ENCODE results near the gene PLCD3.

The PLCD3 gene

DNA sequence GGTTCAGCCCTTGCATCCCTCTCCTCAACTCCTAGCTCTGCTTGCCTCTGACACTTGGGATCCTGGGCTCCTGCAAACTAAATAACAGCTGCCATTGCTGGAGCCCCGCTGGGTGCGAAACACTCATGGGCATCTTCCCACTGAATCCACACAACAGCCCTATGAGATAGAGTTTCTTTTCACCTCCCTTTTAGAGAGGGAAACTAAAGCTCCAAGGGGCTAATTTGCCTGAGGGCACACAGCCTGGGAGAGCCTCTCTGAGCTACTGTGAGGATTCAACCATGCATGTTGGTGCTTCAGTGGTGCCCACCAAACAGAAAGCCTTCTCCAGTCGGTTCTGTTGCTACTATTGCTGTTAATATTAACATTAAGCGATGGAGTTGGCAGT is 7.2 kb upstream of the PLCD3 start:
- TF ChIP-seq, protein P1, sequence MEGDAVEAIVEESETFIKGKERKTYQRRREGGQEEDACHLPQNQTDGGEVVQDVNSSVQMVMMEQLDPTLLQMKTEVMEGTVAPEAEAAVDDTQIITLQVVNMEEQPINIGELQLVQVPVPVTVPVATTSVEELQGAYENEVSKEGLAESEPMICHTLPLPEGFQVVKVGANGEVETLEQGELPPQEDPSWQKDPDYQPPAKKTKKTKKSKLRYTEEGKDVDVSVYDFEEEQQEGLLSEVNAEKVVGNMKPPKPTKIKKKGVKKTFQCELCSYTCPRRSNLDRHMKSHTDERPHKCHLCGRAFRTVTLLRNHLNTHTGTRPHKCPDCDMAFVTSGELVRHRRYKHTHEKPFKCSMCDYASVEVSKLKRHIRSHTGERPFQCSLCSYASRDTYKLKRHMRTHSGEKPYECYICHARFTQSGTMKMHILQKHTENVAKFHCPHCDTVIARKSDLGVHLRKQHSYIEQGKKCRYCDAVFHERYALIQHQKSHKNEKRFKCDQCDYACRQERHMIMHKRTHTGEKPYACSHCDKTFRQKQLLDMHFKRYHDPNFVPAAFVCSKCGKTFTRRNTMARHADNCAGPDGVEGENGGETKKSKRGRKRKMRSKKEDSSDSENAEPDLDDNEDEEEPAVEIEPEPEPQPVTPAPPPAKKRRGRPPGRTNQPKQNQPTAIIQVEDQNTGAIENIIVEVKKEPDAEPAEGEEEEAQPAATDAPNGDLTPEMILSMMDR (IDR thresholded peaks at IDR 0.05; ENCODE audit: borderline replicate concordance, control extremely low read depth, extremely low read depth, insufficient read depth, missing control alignments) = no peak
- in situ Hi-C loops (cut with MboI; ENCODE audit: low sequenced_read_pairs, unreplicated experiment) = loop anchor here (10.0 kb wide), 1 partner anchor 55 kb away; no protein-coding TSS in a partner anchor
- DNase-seq (ENCODE audit: low spot score) = no peak

DNA sequence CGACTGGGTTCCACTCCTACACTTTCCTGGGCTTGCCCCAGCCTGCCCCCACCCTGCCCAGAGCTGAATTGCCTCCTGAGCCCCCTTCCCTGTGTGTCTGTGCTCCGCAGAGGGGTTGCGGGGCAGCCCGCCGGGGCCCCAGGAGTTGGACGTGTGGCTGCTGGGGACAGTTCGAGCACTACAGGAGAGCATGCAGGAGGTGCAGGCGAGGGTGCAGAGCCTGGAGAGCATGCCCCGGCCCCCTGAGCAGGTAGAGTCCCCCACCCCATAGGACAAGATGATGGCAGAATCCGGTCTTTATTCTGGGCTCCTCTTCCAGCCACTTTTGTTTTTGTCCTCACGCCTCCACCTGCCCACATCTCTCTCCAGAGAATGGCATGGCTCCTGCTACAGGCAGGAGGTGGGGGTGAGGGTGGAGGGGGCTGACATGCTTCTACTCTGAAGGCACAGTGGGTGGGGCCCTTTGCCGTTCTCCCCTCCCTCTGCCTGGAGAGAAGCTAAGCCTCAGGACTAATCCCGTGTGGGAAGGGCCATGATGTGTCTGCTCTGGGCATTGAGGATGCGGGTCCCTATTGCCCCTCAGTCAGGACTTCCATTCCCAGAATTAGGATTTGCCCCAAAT is 6.7 kb upstream of the PLCD3 start:
- in situ Hi-C loops (cut with MboI; ENCODE audit: low sequenced_read_pairs, unreplicated experiment) = loop anchor here (10.0 kb wide), 1 partner anchor 56 kb away; no protein-coding TSS in a partner anchor
- TF ChIP-seq, protein P1 (IDR thresholded peaks at IDR 0.05; ENCODE audit: borderline replicate concordance, control extremely low read depth, extremely low read depth, insufficient read depth, missing control alignments) = no peak
- no peak for DNase-seq (ENCODE audit: low spot score)

DNA sequence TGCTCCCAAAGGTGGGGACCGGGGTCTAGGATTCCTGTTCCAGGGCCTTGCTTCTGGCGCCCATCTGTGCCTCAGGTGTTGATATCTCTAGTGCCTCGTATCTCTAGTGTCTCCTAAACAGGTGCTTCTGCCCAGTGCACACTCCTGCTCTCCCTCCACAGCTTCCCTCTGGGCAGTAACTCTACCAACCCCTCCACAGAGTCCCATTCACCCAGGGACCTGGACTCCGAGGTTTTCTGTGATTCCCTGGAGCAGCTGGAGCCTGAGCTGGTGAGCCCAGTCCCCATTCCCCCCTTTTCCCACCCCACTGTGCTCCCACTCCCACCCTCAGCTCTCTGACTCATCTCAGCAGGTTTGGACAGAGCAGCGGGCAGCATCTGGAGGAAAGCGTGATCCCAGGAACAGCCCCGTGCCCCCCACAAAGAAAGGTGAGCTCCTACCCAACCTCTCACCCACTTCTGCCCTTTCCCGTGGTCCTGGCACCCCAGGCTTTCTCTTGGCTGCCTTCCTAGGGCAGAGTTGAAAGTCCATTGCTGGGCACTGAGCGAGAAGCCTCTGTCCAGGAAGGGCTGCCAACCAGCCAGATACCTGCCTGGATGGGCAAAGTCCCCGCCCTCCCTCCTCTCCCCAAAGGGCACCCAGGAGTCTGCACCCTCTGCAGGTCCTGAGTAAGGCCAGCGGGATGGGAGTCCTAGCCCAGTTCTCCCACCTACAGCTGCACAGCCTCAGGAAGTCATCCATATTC is 5.4 kb upstream of the PLCD3 start:
- TF ChIP-seq, protein P1 (IDR thresholded peaks at IDR 0.05; ENCODE audit: borderline replicate concordance, control extremely low read depth, extremely low read depth, insufficient read depth, missing control alignments) = no peak
- in situ Hi-C loops (cut with MboI; ENCODE audit: low sequenced_read_pairs, unreplicated experiment) = loop anchor here (10.0 kb wide), 1 partner anchor 57 kb away; no protein-coding TSS in a partner anchor
- DNase-seq (ENCODE audit: low spot score) = no peak

DNA sequence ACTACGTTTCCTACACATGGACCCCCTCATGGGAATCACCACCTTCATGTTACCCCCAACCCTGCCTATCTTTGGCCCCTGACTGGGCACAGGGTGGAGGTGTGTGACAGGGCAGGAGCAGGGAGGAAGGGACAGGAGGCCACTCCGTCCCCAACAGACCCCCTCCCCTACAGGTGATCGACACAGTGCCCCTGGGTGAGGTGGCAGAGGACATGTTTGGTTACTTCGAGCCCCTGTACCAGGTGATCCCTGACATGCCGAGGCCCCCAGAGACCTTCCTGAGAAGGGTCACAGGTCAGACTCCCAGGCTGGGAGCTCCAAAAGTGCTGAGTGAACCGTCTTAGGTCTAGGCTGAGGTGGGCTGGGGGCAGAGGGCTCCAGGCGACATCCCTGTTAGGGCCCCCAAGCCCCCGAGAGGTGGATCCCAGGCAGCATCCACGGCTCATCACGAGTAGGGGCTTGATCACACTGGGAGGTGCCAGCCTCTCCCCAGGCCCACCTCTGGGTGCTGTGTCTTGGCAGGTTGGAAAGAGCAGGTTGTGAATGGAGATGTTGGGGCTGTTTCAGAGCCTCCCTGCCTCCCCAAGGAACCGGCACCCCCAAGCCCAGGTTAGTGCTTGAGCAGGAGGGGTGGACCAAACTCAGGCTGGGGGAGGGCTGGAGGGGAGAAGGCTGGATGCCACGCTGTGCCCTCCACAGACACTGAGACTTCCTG is 4.7 kb upstream of the PLCD3 start:
- in situ Hi-C loops (cut with MboI; ENCODE audit: low sequenced_read_pairs, unreplicated experiment) = loop anchor here (10.0 kb wide), 1 partner anchor 58 kb away; no protein-coding TSS in a partner anchor
- DNase-seq (ENCODE audit: low spot score) = no peak
- TF ChIP-seq, protein P1 (IDR thresholded peaks at IDR 0.05; ENCODE audit: borderline replicate concordance, control extremely low read depth, extremely low read depth, insufficient read depth, missing control alignments) = no peak

DNA sequence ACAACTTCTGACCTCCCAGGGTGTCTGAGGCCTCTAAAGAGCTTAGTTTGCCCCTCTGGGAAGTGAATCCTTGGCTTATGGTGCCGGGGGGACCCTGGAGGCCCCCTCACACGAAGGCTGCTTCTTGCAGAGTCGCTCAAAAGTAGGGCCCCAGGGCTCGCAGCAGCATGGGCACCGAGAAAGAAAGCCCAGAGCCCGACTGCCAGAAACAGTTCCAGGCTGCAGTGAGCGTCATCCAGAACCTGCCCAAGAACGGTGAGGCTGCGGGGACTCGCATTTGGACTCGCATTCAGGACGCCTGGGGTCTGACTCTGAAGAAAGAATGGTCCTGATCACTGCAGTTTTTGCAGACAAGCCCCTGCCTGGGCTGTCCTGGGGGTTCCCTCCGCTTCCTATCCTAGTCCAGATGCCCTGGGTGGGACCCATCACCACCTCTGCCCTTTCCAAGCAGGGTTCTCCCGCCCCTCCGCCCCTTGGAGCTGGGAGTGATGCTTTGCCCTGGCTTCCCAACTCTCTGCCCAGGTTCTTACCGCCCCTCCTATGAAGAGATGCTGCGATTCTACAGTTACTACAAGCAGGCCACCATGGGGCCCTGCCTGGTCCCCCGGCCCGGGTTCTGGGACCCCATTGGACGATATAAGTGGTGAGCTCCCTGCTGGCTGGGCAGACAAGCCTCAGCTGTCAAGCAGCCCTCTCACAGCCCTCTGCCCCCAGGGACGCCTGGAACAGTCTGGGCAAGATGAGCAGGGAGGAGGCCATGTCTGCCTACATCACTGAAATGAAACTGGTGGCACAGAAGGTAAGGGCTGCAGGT is 3.9 kb upstream of the PLCD3 start:
- TF ChIP-seq, protein P1 (IDR thresholded peaks at IDR 0.05; ENCODE audit: borderline replicate concordance, control extremely low read depth, extremely low read depth, insufficient read depth, missing control alignments) = no peak
- in situ Hi-C loops (cut with MboI; ENCODE audit: low sequenced_read_pairs, unreplicated experiment) = loop anchor here (10.0 kb wide), 1 partner anchor 59 kb away; no protein-coding TSS in a partner anchor
- no peak for DNase-seq (ENCODE audit: low spot score)

Measured in GM13976 (cell line).